Measurements from ENCODE around the gene C2orf92.

The C2orf92 gene

DNA sequence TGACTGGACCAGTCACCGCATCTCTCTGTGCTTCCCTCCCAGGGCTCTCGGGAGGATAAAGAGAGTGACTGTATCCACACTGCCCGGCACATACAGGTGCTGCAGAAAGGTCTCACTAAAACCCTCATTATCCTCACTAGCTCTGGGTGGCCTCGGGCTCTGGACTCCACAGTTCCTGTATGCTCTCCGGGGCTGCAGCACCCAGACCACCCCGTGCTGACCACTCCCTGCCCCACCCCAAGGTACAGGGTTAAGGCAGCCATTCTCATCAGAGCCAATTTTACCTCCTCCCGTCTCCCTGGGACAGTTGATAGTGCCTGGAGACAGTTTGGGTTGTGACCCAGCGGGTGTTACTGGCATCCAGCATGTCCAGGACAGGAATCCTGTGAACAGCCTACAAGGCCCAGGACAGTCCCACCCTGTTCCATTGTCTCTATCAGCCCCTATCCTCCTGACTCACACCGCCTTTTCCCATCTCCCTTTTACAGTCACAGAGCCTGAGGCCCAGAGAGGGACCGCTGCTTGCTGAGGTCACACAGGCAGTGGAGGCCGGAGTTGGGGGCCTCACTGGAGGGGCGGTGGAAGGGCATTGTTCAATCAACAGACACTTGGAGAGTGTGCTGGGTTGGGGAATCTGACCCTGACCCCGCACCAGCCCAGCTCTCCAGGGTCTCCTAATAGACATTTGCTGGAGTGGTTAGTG lies 45.6 kb downstream of the C2orf92 start:
- DNase-seq = no peak

DNA sequence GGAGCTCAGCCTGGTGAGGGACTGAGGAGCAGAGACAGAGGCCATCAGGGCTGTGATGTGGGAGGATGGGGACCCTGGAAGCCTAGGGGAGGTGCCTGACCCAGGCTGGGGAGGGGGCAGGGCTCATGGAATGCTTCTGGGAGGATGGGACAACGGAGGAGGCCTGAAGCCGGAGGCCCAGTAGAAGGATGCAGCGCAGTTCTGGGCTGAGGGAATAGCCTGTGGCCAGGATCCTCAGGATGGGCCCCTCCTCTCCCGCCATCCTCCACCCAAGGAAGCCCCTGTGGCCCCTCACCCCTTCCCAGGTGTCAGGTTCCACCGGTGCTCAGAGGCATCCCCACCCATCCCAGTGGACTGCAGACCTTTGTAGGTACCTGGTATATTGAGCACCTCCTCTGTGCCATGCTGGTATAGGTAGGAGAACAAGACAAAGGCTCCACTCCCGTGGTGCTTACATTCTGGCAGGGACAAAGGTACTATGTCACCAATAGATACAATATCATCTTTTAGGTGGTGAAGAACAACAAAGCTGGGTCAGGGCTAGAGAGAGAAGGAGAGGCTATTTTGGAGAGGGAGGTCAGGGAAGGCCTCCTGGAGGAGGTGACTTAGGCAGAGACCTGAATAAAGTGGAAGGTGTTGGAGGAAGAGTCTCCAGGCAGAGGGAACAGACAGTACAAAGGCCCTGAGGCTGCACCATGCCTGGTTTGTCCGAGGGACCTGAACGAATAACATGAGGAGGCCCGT lies 46.6 kb downstream of the C2orf92 start:
- DNase-seq = no peak

DNA sequence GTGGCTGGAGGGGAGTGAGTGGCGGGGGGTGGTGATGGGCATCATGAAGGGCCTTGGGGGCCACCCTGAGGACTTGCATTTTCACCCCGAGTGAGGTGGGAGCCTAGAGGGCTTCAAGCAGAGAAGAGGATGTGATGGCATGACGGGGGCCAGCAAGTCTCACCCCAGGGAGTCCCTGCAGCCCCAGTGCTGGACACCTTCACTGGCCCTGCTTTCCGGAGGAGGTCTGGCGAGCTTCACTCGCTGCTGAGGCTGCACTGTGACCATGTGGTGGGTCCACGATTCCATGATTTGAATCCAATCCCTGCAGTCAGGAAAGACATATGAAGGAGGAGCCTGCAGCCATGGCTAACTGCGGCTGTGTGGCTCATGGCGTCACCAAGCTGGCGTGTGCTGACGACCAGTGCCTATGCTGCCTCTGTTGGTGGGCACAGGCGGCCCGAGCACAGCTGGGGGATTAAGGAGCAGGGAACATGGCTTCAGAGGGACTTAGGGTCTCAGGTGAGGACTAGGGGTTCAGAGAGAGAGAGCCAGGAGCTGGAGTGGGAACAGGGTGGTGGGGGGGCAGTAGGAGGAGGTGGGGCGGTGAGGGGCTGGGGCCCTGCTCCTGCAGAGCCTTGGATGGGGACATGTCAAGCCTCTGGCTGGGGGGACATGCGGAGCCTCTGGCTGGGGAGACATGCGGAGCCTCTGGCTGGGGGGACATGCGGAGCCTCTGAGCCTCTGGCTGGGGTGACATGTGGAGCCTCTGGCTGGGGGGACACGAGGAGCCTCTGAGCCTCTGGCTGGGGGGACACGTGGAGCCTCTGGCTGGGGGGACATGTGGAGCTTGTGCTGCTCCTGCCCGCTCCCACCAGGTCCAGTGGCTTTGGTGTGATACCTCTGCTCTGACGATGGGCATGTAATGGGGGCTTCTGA lies 47.4 kb downstream of the C2orf92 start:
- DNase-seq = no peak

DNA sequence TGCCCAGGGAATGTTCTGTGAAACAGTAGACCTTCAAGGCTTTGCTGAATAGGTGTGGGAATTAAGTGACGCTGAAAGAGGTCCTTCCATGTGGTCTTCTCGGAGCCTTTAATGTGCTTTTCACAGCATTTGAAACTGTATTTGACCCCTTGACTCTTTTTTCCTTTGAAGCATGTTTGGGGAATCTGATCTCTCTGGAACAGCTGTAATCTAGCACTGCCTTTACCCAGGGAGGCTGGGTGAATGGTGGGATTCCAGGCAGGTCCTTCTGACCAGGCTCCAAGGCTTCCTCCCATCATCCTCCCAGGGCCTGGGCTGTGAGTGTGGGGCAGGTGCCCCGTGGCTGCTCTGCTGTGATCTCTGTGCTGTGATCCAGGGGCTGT lies 48.1 kb downstream of the C2orf92 start:
- DNase-seq = no peak

DNA sequence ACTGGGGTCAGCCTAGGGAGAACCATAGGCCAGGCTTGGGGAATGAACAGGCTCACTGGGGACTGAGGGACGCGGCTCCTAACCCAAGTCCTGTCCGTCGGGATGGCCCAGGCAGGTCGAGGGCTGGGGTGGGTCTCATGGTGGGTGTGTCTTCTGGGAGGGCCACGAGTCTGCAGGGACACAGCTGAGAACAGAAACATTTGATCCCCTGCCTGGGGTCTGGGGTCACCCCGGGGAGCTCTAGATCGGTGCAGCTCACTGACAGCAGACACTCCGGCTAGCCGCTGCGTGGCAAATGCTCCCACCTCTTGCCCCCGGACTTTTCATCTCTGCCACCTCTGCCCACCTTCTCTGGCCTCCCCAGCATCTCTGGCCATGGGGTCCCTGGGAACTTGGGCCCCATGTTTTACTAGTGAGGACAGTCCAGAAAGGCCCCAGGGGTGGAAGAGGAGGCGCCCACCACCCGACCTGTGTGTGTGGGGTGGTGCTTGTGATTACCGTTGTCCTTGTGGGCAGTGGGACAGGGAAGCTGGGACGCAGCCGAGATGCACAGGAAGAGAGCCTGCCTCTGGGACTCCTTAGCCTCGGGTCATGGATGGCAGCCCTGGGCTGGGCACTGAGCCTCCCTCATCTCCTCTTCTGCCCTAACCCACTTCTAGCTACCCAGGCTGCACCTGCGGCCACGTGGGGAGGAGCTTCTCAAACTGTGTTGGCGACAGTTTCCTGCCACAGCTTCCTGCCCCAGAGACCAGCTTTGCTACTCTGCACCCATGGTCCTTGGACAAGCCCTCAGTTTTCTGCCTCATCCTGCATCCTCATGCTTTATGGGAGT lies 48.8 kb downstream of the C2orf92 start:
- DNase-seq = no peak

DNA sequence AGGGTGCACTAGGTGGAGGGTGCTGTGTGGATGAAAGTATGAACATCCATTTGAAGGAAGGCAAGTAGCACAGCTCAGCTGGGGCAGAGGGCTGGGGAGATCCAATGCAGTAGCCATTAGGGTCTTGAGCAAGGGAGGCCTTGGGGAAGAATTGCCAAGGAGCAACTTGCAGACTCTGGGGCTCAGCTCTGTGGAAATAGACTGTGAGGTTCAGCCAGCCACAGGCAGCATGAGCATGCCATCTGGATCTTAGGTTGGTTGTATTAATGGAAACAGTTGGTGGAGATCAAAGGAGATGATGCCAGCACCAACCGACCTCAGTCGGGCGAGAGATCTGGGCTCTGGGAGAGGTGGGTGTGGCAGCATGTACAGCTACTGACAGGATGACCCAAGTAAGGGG lies 49.4 kb downstream of the C2orf92 start:
- DNase-seq = no peak

DNA sequence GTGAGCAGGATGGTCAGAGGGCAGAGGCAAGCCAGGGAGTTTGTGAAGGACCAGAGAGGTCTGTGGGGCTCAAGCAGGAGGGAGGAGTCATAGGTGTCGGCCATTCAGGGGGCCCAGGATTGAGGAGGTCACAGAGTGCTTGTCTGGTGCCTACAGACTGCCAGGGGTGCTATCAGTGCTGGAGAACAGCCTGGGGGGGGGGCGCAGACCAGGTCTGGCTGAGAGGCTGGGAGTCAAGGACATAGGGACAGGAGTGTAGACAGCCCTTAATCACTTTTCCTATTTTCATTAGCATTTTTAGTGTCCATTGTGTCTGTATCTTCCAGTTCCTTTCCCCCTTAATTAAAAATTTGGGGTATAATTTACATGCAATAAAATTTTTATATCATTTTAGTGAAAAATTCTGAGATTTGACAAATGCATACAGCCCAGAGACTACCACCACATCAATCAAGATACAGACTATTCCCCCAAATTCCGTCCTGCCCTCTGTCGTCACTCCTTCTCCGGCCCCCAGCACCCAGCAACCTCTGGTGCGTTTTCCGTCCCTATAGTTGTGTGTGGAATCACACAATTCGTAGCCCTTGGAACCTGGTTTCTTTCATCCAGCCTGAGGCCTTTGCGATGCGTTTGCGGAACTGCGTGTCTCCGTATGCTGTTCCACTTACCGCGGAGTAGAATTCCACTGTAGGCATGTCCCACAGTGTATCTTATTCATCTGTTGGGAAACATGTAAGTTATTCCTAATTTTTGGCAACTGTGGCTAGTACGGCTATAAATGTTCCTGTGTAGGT lies 50.0 kb downstream of the C2orf92 start:
- DNase-seq = no peak

DNA sequence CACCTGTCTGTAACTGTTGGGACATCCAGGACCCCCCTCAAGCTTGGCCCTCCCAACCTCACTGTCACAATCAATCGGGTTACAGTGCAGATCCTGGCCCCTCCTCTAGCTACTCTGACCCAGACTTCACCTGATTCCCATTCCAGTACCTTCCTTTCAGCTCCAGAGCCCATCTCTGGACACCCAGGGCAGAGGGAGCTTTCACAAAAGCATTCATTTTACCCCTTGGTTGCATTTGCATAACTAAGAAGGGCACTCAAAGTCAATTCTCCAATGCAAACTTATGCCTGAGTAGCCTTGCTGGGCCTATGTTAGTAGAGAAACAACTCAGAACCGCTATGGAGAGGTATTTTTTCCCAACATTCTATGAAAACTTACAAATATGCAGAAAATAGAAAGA lies 51.2 kb downstream of the C2orf92 start:
- DNase-seq = no peak

DNA sequence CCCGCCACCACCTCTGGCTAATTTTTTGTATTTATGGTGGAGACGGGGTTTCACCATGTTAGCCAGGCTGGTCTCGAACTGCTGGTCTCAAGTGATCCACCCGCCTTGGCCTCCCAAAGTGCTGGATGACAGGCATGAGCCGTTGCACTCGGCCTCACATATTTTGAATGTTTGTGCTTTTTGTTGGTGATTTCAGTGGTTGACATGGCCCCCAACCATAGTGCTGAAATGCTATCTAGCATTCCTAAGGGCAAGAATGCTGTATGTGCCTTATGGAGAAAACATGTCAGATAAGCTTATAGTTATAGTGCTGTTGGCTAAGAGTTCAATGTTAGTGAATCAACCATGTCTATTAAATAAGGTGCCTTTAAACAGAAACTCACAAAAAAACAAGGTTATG lies 52.7 kb downstream of the C2orf92 start:
- no peak for DNase-seq

DNA sequence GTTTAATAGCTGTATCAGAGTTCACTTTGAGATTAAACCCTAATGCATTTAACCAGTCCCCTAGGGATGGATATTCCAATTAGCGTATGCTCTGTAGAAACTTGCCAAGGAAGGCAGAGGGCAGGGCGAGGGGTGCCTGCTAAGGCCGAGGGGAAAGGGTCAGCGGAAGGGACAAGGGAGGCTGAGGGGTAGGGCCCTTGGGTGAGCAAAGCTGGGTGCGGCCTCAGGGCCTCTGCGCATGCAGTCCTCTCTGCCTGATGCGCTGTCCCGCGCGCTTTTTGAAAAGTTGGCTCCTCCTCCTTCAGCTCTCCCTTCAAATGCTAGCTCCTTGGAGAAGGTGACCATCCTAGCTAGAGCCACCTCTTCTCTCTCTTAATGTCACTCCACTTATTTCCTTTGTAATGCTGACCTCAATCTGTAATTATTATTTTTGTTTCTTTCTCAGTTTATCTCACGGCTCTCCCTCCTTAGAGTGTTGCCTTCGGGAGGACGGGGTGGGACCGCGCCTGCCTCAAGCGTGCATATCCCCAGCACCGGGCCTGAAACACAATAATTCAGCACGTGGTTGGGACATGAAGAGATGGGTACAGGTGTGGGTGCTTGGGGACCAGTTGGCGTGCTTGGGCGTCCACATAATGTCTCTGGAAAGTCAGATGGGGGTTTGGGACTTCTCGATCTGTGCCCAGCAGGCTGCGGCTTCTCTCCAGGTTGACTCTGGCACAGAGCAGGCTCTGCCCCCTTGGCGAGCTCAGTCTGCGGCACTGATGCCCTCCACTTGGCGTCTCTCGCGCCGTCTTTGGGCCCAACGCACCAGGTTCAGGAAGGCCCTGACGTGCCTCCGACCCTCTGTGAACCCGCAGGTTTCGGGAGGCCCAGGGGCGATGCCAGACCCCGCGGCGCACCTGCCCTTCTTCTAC lies 53.9 kb downstream of the C2orf92 start:
- DNase-seq = no peak

DNA sequence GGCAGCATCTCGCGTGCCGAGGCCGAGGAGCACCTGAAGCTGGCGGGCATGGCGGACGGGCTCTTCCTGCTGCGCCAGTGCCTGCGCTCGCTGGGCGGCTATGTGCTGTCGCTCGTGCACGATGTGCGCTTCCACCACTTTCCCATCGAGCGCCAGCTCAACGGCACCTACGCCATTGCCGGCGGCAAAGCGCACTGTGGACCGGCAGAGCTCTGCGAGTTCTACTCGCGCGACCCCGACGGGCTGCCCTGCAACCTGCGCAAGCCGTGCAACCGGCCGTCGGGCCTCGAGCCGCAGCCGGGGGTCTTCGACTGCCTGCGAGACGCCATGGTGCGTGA lies 54.5 kb downstream of the C2orf92 start:
- DNase-seq = no peak

DNA sequence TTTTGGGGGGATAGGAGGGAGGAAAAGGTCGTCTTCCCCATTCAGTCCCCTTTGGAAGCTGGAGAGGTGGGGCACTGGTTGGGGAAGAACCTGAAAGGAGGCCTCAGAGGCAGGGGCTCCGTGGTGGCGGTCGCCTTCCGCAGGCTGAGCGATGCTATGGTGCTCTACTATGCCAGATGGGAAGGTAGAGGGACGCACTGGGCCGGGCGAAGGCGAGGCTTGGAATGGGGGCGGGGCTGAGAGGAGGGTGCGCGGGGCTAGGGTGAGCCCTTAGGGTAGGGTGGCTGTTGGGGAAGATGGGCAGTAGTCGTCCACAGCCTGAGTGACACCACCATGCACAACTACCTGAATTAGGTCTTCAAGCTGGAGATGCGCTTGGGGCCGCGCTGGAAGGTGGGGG lies 55.0 kb downstream of the C2orf92 start:
- DNase-seq = no peak

DNA sequence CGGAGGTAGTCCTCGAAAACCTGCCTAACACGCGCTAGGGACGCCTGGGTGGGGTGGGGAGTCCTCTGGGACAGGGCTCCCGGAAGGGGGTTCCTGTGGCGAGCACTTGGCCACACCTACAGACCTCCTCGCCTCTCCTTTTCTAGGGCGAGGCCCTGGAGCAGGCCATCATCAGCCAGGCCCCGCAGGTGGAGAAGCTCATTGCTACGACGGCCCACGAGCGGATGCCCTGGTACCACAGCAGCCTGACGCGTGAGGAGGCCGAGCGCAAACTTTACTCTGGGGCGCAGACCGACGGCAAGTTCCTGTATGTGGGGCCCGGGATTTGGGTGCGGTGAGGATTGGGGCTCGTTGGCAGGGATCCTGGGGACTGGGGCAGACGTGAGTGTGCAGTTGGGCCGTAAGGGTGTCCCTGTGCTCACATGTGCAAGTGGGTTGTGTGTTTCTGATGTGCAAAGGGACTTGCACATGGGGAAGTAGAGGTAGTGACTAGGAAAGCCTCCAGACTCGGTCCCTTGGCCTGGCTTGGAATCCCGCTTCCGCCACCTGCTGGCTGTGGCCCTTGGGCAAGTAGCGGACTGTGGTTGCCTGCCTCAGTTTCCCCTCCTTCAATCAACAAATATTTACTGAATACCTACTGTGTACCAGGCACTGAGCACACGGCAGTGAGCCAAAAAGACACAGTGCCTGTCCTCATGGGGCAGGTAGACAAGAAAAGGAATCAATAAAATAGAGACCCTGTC lies 55.6 kb downstream of the C2orf92 start:
- no peak for DNase-seq

DNA sequence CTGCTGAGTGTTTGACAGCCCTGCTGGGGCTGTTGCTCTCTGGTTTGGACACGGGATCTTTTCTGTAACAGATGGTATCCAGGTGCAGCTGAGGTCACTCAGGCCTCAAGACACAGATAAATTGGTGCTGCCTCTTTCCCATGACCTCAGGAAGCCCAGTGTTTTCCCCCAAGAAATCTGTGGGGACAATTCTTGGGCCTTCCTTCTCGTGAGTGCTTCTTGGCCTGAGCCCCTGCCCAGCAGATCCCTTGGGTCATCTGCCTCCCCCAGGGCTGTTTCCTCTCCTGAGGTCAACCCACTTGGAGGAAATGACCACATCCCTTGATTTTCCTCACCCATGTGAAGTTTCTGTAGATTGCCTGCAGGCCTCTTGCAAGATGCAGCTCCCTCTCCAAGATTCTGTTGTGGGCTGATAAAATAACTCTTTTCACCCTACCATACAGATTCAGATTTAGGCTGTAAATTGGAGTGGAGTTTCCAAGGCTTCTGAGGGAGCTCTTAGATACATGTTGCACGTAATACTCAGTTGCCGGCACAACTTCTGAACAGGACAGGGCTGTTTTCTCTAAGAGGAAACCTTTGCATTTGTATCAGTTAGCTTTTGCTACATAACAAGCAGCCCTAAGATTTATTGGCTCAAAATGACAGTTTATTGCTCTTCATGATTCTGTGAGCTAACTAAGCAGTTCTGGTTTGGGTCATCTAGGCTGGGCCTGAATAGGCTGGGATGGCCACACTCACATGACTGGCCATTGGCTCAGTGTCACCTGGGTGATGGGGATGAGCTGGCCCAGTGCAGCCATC lies 57.0 kb downstream of the C2orf92 start:
- no peak for DNase-seq

DNA sequence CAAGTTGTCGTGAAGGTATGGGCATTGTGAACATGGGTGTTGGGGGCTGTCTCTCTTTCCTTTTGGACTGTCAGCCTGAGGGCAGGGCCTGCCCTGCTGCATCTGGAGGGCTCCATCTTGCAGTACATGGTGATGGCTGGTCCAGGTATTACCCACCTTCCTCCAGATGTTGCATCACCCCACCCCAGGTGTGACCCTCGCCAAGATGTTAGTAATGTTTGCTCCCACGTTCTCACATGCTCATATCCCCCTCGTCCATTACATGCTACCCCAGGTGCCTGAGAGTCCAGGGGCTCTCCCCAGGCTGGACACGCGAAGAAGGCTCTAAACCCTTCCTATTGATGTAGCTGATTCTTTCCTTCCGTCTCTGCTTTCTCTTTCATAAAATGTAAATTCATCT lies 57.8 kb downstream of the C2orf92 start:
- DNase-seq = no peak

DNA sequence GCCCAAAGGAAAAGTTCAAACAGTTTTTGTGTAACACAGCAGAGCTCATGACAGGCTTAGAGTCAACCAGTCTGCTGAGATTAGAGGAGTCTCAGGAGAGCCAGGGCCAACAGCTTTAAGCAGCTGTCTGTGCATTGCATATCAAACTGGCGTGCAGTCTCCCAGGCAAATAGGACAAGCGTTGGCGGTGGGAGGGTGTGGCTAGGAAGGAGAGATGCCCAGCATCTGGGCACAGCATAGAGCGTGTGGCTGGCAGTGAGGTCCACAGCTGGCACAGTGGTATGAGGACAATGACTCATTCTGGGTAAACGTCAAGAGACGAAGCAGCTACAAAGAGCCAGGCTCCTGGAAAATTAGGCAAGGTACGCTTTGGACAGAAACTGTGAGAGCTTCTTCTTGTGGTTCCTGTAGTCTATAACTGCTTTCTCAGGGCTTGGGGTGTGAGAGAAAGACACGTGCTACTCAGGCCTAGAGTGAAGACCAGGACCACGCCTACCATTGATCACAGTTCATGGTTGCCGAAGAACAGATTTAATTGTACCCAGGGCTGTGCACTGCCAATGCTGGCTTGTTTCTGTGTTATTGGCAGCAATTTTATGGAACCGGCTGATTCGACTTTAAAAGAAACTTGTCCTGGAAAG lies 58.7 kb downstream of the C2orf92 start:
- no peak for DNase-seq

DNA sequence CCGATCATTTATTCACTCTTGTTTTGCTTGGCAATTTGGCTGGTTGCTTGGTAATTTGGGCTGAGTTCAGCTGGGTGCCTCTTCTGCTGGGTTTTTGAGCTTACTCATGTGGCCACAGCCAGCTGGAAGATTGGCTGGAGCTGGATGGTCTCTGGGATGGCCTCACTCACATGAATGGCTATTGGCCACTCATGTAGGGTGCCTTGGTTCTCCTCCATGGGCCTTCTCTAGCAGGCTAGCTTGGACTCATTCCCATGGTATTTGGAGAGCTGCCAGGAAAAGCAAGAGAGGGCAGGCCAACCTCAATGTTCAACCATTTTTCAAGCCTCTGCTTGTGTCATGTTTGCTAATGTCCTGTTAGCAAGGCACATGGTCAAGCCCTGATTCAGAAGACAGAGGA lies 60.7 kb downstream of the C2orf92 start:
- peak; percentile 26 for DNase-seq

DNA sequence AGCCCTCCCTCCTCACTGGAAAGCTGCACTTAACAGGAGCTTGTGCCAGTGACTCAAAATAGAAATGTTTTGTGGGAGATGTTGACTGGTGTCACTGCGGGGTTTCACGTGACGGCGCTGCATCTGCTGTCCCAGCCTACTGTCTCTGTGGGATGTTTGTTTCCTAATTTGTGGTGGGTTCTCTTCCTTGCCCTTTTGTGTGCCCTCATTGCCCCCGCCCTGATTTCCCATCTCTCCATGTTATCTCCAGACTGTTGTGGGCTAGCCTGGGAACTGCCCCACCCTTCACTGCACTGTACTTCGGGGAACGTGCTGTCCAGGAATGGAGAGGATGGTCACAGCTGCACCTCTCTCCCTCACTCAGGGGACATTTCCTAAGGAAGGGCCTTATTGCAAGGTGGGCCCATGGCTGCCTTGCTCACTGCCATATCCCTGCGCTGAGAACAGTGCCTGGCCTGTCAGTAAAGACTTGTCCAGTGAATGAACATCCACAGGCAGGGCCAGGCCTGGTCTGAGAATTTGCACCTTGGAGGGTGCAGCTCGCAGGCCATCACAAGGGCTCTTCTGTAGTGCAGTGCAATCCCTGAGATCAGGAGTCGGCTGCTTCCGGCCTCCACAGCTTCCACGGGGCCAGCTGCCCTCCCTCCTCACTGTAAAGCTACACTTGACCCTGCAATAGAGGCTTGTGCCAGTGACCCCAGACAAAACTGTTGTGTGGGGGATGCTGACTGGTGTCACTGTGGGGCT lies 61.9 kb downstream of the C2orf92 start:
- DNase-seq = no peak

Measured in fibroblast of skin of right biceps (primary cell).